ENCODE measurements around the gene SKI. TPM values are rescaled to one million over a fixed set of nuclear protein-coding genes. Genes with fewer than 3 reads are reported as not detected.

SKI gene
- total RNA-seq, 1 experiment from 2014 or later, result 53.7 TPM

DNA sequence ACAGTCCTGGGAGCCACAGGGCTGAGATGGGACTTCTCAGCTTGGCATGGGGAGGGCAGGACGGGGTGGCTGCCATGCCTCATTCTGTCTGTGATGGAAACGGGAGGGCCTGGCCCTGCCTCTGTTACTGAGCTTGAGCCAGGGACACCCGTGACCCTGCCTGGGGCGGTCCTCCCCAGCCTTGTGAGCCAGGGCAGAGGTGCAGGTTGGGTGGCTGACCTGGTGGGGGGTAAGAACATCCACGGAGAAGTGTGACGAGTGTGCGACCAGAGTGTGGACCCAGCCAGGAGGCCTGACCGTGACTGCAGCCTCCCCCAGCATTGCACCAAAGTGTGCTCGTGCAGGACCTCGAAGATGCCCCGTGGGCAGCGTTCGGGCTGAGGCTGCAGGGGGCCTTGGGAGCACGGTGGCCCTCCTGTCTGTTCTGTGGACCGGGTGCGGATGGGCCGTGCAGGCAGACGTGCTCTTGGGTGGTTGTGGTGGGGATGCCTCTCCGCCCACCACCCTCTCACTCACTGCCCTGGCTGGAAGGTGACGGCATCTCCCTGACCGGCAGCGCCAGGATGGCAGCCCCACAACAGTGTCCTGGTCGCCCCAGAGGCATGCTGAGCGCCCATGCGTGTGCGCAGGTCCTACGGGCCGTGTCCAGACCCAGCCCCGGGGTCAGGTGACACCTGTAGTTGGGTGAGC, 45.4 kb downstream of the SKI start:
- intact Hi-C loops (cut with micrococcal nuclease), result no loop called here
- Mint-ChIP-seq H3K9me3 (ENCODE audit: unreplicated experiment) (no peaks in the 10 kb centered on the region), H3K4me3 (ENCODE audit: unreplicated experiment) (no peak overlapping the region), H3K36me3 (ENCODE audit: insufficient read depth, unreplicated experiment) (peaks cover 9% of the 10 kb centered on the region), H3K4me1 (ENCODE audit: insufficient read depth, unreplicated experiment) (peaks cover 13% of the 10 kb centered on the region), H3K27ac (ENCODE audit: low read depth, unreplicated experiment) (no peak overlapping the region), H3K27me3 (ENCODE audit: insufficient read depth, unreplicated experiment) (no peaks in the 10 kb centered on the region)
- CTCF ChIA-PET, result no interaction called here
- POLR2A ChIA-PET, result no interaction called here
- no peak for TF ChIP-seq CTCF (IDR thresholded peaks at IDR 0.05; ENCODE audit: unreplicated experiment)
- no TSS peak for BruUV-seq (replicated peaks)
- no peak for DNase-seq (ENCODE audit: unreplicated experiment)

DNA sequence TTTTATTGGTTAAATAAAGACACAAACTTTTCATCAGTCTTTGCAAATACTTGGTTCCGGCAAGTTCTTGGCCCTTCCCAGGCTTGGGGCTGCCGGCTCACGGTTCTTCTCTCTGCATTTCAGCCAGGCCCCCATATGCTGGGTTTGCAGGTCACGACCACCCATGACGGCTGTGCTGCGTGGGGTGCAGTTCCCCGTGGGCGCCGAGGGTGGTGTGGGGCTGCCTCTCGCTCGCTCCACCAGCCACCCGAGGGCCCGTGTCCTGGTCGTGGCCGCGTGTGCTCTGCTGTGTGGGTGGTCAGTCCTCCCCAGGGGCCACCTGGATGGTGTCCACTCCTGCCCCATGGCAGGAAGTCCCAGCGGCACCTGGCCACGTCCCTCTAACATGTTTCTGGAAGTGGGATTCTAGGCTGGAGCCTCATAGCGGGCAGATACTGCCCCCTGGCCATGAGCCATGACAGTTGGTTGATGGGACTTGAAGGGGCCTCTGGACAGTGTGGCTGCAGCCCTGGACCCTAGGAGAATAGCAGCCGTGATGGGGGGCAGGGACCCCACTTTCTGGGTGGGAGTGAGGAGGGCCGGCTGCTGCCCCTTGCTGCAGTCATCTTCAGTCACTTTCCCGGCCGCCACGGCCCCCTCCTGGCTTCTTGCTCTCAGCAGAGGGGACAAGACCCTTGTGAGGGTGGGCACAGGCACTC, 46.3 kb downstream of the SKI start:
- Mint-ChIP-seq H3K4me3 (ENCODE audit: unreplicated experiment) (no peak overlapping the region), H3K4me1 (ENCODE audit: insufficient read depth, unreplicated experiment) (peaks cover 17% of the 10 kb centered on the region), H3K27me3 (ENCODE audit: insufficient read depth, unreplicated experiment) (no peaks in the 10 kb centered on the region), H3K27ac (ENCODE audit: low read depth, unreplicated experiment) (no peak overlapping the region), H3K9me3 (ENCODE audit: unreplicated experiment) (no peaks in the 10 kb centered on the region), H3K36me3 (ENCODE audit: insufficient read depth, unreplicated experiment) (peaks cover 9% of the 10 kb centered on the region)
- no peak for DNase-seq (ENCODE audit: unreplicated experiment)
- ChIA-PET POLR2A (no interaction called here), CTCF (no interaction called here)
- no peak for TF ChIP-seq CTCF (IDR thresholded peaks at IDR 0.05; ENCODE audit: unreplicated experiment)
- intact Hi-C loops (cut with micrococcal nuclease), result no loop called here
- BruUV-seq (replicated peaks), result no TSS peak

GRCh38 chr1:2274929-2275475, 46.9 kb downstream of the SKI start:
- no peak for DNase-seq (ENCODE audit: unreplicated experiment)
- no peaks in the 10 kb centered on the region for H3K9me3 Mint-ChIP-seq (ENCODE audit: unreplicated experiment)
- H3K4me1 Mint-ChIP-seq (ENCODE audit: insufficient read depth, unreplicated experiment), result peaks cover 19% of the 10 kb centered on the region
- intact Hi-C loops (cut with micrococcal nuclease), result loop anchor here (5.0 kb wide), 1 partner anchor 43 kb away; no protein-coding TSS in a partner anchor
- H3K27me3 Mint-ChIP-seq (ENCODE audit: insufficient read depth, unreplicated experiment), result no peaks in the 10 kb centered on the region
- no TSS peak for BruUV-seq (replicated peaks)
- POLR2A ChIA-PET, result no interaction called here
- CTCF ChIA-PET, result interaction anchor here (0.6 kb wide), 1 partner anchor 10 kb away, joined by 4 read pairs; no protein-coding TSS in a partner anchor
- H3K4me3 Mint-ChIP-seq (ENCODE audit: unreplicated experiment), result no peak overlapping the region
- H3K36me3 Mint-ChIP-seq (ENCODE audit: insufficient read depth, unreplicated experiment), result peaks cover 9% of the 10 kb centered on the region
- H3K27ac Mint-ChIP-seq (ENCODE audit: low read depth, unreplicated experiment), result no peak overlapping the region
- no peak for TF ChIP-seq CTCF (IDR thresholded peaks at IDR 0.05; ENCODE audit: unreplicated experiment)

DNA sequence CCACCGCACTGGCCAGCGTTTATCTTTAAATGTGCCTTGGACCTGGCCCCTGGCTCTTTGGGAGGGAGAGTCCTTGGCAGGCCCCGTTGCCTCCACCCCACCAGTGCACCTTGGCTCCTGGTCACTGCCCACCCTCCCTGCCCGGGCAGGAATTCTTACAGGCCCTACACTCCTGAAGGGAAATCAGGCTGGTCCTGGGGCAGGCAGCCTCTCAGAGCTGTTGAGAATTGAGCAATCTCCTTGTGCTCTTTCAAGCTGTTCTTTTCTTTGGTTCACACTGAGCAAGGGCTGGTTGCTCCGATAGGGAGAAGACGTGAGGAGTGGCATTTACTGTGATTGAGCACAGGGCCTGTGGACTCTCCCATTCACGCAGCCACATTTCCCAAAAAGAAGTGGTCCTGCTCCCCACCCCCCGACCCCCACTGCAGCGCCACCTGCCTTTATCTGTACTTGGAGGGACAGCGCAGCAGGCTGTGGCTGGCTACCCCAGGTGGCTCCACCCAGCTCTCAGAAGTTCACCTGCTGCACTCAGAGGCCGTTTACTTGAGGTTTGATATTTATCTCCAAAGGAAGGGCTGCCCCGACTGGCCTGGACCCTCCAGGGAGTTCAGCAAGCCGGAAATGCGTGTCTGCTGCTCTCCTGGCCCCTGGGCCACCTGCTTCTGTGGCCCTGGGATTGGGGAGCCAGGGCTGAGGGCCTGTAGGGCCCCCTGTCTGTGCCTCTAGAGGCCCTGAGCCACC, 47.8 kb downstream of the SKI start:
- peaks cover 19% of the 10 kb centered on the region for H3K4me1 Mint-ChIP-seq (ENCODE audit: insufficient read depth, unreplicated experiment)
- H3K36me3 Mint-ChIP-seq (ENCODE audit: insufficient read depth, unreplicated experiment), result peaks cover 9% of the 10 kb centered on the region
- no peak overlapping the region for H3K27ac Mint-ChIP-seq (ENCODE audit: low read depth, unreplicated experiment)
- no peak overlapping the region for H3K4me3 Mint-ChIP-seq (ENCODE audit: unreplicated experiment)
- TF ChIP-seq CTCF (IDR thresholded peaks at IDR 0.05; ENCODE audit: unreplicated experiment), result no peak
- ChIA-PET POLR2A (no interaction called here), CTCF (interaction anchor here (1.0 kb wide), 1 partner anchor 137 kb away, joined by 3 read pairs; no protein-coding TSS in a partner anchor)
- DNase-seq (ENCODE audit: unreplicated experiment), result no peak
- intact Hi-C loops (cut with micrococcal nuclease), result loop anchor here (5.0 kb wide), 1 partner anchor 44 kb away; no protein-coding TSS in a partner anchor
- H3K27me3 Mint-ChIP-seq (ENCODE audit: insufficient read depth, unreplicated experiment), result no peaks in the 10 kb centered on the region
- no peaks in the 10 kb centered on the region for H3K9me3 Mint-ChIP-seq (ENCODE audit: unreplicated experiment)
- BruUV-seq (replicated peaks), result no TSS peak

Measured in MCF 10A (cell line).